Uterus (tissue), 4 donors: ENCODE results near the gene PRRG3. TPM values are rescaled to one million over a fixed set of nuclear protein-coding genes. Genes with fewer than 3 reads are reported as not detected.
"Not testable (repeated sequence)": the region's sequence is repeated elsewhere in the genome, so short reads cannot be mapped to it uniquely, and the experiment has no call there.

Experiments used
- DNase-seq, 2 donors: peaks; one replicate each; pipeline ENCODE4 v3.0.0-alpha.2; 2019 to 2020
- H3K27ac ChIP-seq, 2 donors: fragments of 200-600 bp; sonication (generic); 1 replicate in 1 of 2; 2 replicates in 1 of 2; pipeline ENCODE4 v1.5.1; 2016 to 2018
- H3K27me3 ChIP-seq, 2 donors: fragments of 200-600 bp; sonication (generic); one replicate each; pipeline ENCODE4 v1.5.1; 2018 to 2019; ENCODE audit warnings: control low read depth in 1 of 2
- H3K36me3 ChIP-seq, 2 donors: fragments of 200-600 bp; sonication (generic); one replicate each; pipeline ENCODE4 v1.5.1; 2019; ENCODE audit warnings: control low read depth in 1 of 2
- H3K4me1 ChIP-seq, 2 donors: fragments of 200-600 bp; sonication (generic); one replicate each; pipeline ENCODE4 v1.5.1; 2018 to 2019; ENCODE audit warnings: control low read depth in 1 of 2
- H3K4me3 ChIP-seq, 2 donors: fragments of 200-600 bp; sonication (generic); 1 replicate in 1 of 2; 2 replicates in 1 of 2; pipeline ENCODE4 v1.5.1; 2018 to 2019; ENCODE audit warnings: mild to moderate bottlenecking in 1 of 2
- H3K9me3 ChIP-seq, 2 donors: fragments of 200-600 bp; sonication (generic); one replicate each; pipeline ENCODE4 v1.5.1; 2019; ENCODE audit warnings: control low read depth in 1 of 2
- CTCF ChIP-seq, 4 experiments: fragments of 200-600 bp in 2 of 4; fragments of 450-650 bp in 2 of 4; sonication (generic) in 2 of 4; IDR thresholded peaks; one replicate each; pipeline ENCODE4 v1.5.1; 2016 to 2019; ENCODE audit warnings: antibody characterized with exemption in 4 of 4, mild to moderate bottlenecking in 2 of 4, moderate library complexity in 1 of 4
- POLR2A ChIP-seq, 2 donors: fragments of 450-650 bp; IDR thresholded peaks; one replicate each; pipeline ENCODE4 v1.6.1; 2016; ENCODE audit warnings: antibody characterized with exemption in 2 of 2, mild to moderate bottlenecking in 1 of 2, moderate library complexity in 1 of 2
- intact Hi-C: fragments of 100-400 bp; cut with DNase I; formaldehyde crosslinking; loops from one replicate; pipeline ENCODE4 v1.15.1; 2023; ENCODE audit warnings: low total_unique reads
- total RNA-seq, 4 donors: library from RNA; depleted of rRNA in 3 of 4; stranded (reverse); fragments of >200 nt in 3 of 4; gene quantifications; one replicate each; pipeline versions ENCODE4 v1.1.0 to v1.2.4, GENCODE V29; 2014 to 2023
- donor health status: DM: yes; HTN: yes; CAD: no.

Gene PRRG3
- total RNA-seq, 4 donors from 2014 or later: 2.3 to 9.6 TPM; not detected in 2

GRCh38 chrX:151687635-151688034, 7.6 kb upstream of the PRRG3 start:
- DNase-seq: no peak
- no peak overlapping the region for H3K27ac ChIP-seq
- H3K9me3 ChIP-seq: no peaks in the 10 kb centered on the region
- H3K27me3 ChIP-seq: peaks cover 0 to 3% of the 10 kb centered on the region in 2 donors
- intact Hi-C loops: no loop called here
- H3K4me1 ChIP-seq: no peaks in the 10 kb centered on the region
- no peaks in the 10 kb centered on the region for H3K36me3 ChIP-seq
- H3K4me3 ChIP-seq: no peak overlapping the region
- TF ChIP-seq POLR2A (IDR thresholded peaks at IDR 0.05) (no peak), CTCF (IDR thresholded peaks at IDR 0.05) (no peak)

GRCh38 chrX:151688695-151689094, 6.6 kb upstream of the PRRG3 start:
- Histone ChIP-seq H3K27me3 (peaks cover 0 to 3% of the 10 kb centered on the region in 2 donors), H3K9me3 (no peaks in the 10 kb centered on the region), H3K4me1 (no peaks in the 10 kb centered on the region), H3K4me3 (no peak overlapping the region), H3K27ac (no peak overlapping the region), H3K36me3 (no peaks in the 10 kb centered on the region)
- no peak for DNase-seq
- TF ChIP-seq CTCF (IDR thresholded peaks at IDR 0.05) (no peak), POLR2A (IDR thresholded peaks at IDR 0.05) (no peak)
- intact Hi-C loops: no loop called here

- Histone ChIP-seq H3K9me3 (no peaks in the 10 kb centered on the region), H3K4me1 (no peaks in the 10 kb centered on the region), H3K27ac (no peak overlapping the region), H3K36me3 (no peaks in the 10 kb centered on the region), H3K4me3 (no peak overlapping the region), H3K27me3 (peaks cover 0 to 3% of the 10 kb centered on the region in 2 donors)
- intact Hi-C loops: no loop called here
- TF ChIP-seq POLR2A (IDR thresholded peaks at IDR 0.05): no peak
- TF ChIP-seq CTCF (IDR thresholded peaks at IDR 0.05): no peak
- DNase-seq: no peak
Measured at GRCh38 chrX:151692825-151693224, 2.4 kb upstream of the PRRG3 start.

- intact Hi-C loops: no loop called here
- no peak overlapping the region for H3K4me3 ChIP-seq
- H3K27ac ChIP-seq: no peak overlapping the region
- no peak for TF ChIP-seq POLR2A (IDR thresholded peaks at IDR 0.05)
- TF ChIP-seq CTCF (IDR thresholded peaks at IDR 0.05): no peak
- H3K9me3 ChIP-seq: no peaks in the 10 kb centered on the region
- H3K4me1 ChIP-seq: no peaks in the 10 kb centered on the region
- H3K36me3 ChIP-seq: no peaks in the 10 kb centered on the region
- H3K27me3 ChIP-seq: peaks cover 0 to 3% of the 10 kb centered on the region in 2 donors
- DNase-seq: no peak
Measured at GRCh38 chrX:151694121-151694520, 1.1 kb upstream of the PRRG3 start.

- Histone ChIP-seq H3K9me3 (no peaks in the 10 kb centered on the region), H3K27me3 (no peaks in the 10 kb centered on the region), H3K36me3 (no peaks in the 10 kb centered on the region), H3K4me1 (no peaks in the 10 kb centered on the region), H3K27ac (no peak overlapping the region), H3K4me3 (peak overlapping the region in 1 of 2 donors; percentile 23)
- TF ChIP-seq CTCF (IDR thresholded peaks at IDR 0.05) (no peak), POLR2A (IDR thresholded peaks at IDR 0.05) (no peak)
- no peak for DNase-seq
- intact Hi-C loops: no loop called here
Measured at GRCh38 chrX:151695583-151696340, 504 bp downstream of the PRRG3 start.

- H3K27ac ChIP-seq, H3K36me3 ChIP-seq, H3K4me1 ChIP-seq, H3K27me3 ChIP-seq, H3K4me3 ChIP-seq, intact Hi-C loops, DNase-seq, H3K9me3 ChIP-seq: not testable (repeated sequence)
Measured at GRCh38 chrX:151697082-151697481, 1.8 kb downstream of the PRRG3 start.
